Measurements from ENCODE around the gene PDGFD. TPM values are rescaled to one million over a fixed set of nuclear protein-coding genes. Genes with fewer than 3 reads are reported as not detected.

The PDGFD gene
- total RNA-seq, 1 donor from 2014 or later, result 3.4 TPM

DNA sequence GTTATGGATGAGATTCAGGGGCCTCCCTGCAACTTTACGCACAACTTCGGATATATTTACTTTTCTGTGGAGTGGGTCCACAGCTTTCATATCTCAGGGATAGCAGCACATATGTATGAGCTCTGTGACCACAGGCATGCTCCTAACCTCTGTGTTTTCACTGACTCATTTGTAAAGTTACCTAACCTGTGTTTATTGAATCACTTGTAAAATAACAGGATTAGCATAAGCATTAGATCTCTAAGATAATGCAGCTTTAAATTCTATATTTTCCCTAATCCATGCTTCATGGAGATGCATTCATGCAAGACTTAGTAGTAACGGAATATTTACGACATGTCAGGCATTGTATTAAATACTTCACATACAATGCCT lies 175.4 kb downstream of the PDGFD start:
- Histone ChIP-seq H3K4me3 (ENCODE audit: low read depth, low read length) (no peak overlapping the region), H3K36me3 (ENCODE audit: control insufficient read depth, insufficient read depth, low read length) (no peaks in the 10 kb centered on the region), H3K27me3 (ENCODE audit: control insufficient read depth, insufficient read depth, low read length) (no peaks in the 10 kb centered on the region)
- DNase-seq (ENCODE audit: low read depth), result peak; percentile 7
- TF ChIP-seq, protein P1, sequence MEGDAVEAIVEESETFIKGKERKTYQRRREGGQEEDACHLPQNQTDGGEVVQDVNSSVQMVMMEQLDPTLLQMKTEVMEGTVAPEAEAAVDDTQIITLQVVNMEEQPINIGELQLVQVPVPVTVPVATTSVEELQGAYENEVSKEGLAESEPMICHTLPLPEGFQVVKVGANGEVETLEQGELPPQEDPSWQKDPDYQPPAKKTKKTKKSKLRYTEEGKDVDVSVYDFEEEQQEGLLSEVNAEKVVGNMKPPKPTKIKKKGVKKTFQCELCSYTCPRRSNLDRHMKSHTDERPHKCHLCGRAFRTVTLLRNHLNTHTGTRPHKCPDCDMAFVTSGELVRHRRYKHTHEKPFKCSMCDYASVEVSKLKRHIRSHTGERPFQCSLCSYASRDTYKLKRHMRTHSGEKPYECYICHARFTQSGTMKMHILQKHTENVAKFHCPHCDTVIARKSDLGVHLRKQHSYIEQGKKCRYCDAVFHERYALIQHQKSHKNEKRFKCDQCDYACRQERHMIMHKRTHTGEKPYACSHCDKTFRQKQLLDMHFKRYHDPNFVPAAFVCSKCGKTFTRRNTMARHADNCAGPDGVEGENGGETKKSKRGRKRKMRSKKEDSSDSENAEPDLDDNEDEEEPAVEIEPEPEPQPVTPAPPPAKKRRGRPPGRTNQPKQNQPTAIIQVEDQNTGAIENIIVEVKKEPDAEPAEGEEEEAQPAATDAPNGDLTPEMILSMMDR (IDR thresholded peaks at IDR 0.05; ENCODE audit: insufficient read depth, low read length, poor library complexity, severe bottlenecking), result no peak

GRCh38 chr11:103987629-103988594 lies 176.0 kb downstream of the PDGFD start:
- TF ChIP-seq, protein P1 (IDR thresholded peaks at IDR 0.05; ENCODE audit: insufficient read depth, low read length, poor library complexity, severe bottlenecking), result no peak
- Histone ChIP-seq H3K27me3 (ENCODE audit: control insufficient read depth, insufficient read depth, low read length) (no peaks in the 10 kb centered on the region), H3K36me3 (ENCODE audit: control insufficient read depth, insufficient read depth, low read length) (no peaks in the 10 kb centered on the region), H3K4me3 (ENCODE audit: low read depth, low read length) (no peak overlapping the region)
- DNase-seq (ENCODE audit: low read depth), result no peak

DNA sequence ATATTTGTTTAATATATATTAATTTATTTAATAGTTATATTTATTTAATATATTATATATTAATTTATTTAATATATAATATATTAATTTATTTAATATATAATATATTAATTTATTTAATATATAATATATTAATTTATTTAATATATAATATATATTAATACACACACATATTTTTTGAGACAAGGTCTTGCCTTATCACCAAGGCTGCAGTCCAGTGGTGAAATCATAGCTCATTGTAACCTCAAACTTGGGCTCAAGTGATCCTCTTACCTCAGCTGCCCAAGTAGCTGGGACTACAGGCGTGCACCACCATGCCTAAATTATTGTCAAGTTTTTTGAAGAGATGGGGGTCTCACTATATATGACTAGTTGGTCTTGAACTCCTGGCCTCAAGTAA lies 178.9 kb downstream of the PDGFD start:
- no peaks in the 10 kb centered on the region for H3K27me3 ChIP-seq (ENCODE audit: control insufficient read depth, insufficient read depth, low read length)
- H3K36me3 ChIP-seq (ENCODE audit: control insufficient read depth, insufficient read depth, low read length), result no peaks in the 10 kb centered on the region
- no peak overlapping the region for H3K4me3 ChIP-seq (ENCODE audit: low read depth, low read length)
- no peak for DNase-seq (ENCODE audit: low read depth)
- TF ChIP-seq, protein P1 (IDR thresholded peaks at IDR 0.05; ENCODE audit: insufficient read depth, low read length, poor library complexity, severe bottlenecking), result no peak

DNA sequence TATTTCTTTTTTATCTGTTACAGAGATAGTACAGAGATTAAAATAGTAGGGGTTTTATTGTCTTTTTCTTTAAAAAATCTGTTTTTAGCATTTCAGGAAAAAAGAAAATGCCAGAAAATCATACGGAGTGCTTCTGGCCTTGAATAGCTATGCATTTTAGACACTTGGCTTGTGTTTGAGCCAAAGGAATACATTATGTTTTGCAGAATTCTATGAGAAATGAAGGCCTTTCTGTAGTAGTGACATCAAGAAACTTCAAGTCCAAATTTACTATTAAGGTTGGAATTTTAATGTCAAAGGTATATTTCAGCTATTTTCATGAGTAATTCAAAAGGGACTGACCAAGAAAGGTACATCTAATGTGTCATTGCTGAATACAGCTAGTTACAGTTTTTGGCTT lies 183.8 kb downstream of the PDGFD start:
- no peak for DNase-seq (ENCODE audit: low read depth)
- TF ChIP-seq, protein P1 (IDR thresholded peaks at IDR 0.05; ENCODE audit: insufficient read depth, low read length, poor library complexity, severe bottlenecking), result no peak
- H3K36me3 ChIP-seq (ENCODE audit: control insufficient read depth, insufficient read depth, low read length), result no peaks in the 10 kb centered on the region
- H3K4me3 ChIP-seq (ENCODE audit: low read depth, low read length), result no peak overlapping the region
- H3K27me3 ChIP-seq (ENCODE audit: control insufficient read depth, insufficient read depth, low read length), result no peaks in the 10 kb centered on the region

DNA sequence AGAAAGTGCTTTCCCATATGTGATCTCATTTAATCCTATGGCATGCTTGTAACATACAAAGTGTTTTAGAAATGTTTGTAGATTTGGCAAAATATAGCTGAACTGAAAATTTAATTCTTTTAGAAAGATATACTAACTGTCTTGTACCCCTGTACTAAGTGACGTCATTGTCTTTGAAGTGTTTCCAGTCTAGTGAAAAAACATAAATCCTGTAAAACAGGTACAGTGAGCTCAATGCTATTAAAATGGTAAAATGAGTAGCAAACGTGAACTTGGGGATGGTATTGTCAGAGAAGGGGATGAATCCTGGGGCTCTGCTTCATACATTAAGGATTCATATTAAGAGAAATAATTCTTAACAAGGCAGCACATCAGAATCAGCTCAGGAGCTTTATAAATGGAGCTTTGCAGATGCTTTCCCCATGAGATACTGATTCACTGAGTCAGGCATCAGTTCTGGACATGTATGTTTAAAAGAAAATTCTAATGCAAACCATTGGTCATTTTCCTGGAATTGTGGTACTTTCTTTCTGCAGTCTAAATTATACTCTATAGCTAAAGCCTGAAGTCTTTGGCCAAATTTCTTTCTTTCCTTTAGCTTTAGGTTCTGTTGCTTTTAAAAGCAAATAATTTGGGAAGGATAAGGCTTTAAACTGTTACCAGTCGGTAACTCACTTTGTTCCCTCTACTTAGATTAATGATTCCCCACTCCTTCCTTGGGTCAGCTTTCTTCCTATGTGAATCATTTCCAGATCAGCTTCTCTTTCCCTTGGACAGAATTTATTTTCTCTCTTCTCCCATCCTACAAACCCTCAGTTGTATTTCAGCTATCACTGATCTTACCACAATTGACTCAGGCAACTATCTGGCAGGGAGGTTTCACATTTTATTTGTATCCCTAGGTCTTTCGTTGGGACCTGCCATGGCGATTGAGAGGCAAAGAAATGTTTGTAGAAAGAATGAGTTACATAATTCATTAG lies 185.0 kb downstream of the PDGFD start:
- TF ChIP-seq, protein P1 (IDR thresholded peaks at IDR 0.05; ENCODE audit: insufficient read depth, low read length, poor library complexity, severe bottlenecking), result no peak
- Histone ChIP-seq H3K36me3 (ENCODE audit: control insufficient read depth, insufficient read depth, low read length) (no peaks in the 10 kb centered on the region), H3K4me3 (ENCODE audit: low read depth, low read length) (no peak overlapping the region), H3K27me3 (ENCODE audit: control insufficient read depth, insufficient read depth, low read length) (no peaks in the 10 kb centered on the region)
- peak; percentile 25 for DNase-seq (ENCODE audit: low read depth)

Measured in kidney epithelial cell (primary cell).